PC-3 (cell line): ENCODE measurements around the gene CRB2. TPM values are rescaled to one million over a fixed set of nuclear protein-coding genes. Genes with fewer than 3 reads are reported as not detected.

ENCODE experiments used
- ATAC-seq: fragments of 200-7000 bp; cut with Tn5 transposase; 2 replicates; pipeline ENCODE4 v1.9.1; 2020; ENCODE audit warnings: mild to moderate bottlenecking, moderate library complexity
- BruUV-seq: library from RNA; stranded (reverse); fragments of 400-500 nt; replicated peaks from 2 replicates; lab custom pipeline; 2021; lab: Mats Ljungman, UMichigan
- CTCF ChIA-PET: fragments of 300-600 bp; sonication (Branson Sonifier 250); formaldehyde crosslinking; loops from one replicate; lab custom pipeline; 2022; ENCODE audit warnings: antibody characterized with exemption; lab: Charles Lee
- POLR2A ChIA-PET: fragments of 300-600 bp; sonication (Branson Sonifier 250); formaldehyde crosslinking; loops from one replicate; lab custom pipeline; 2022; ENCODE audit warnings: antibody characterized with exemption; ENCODE audit not compliant: unreplicated experiment; lab: Charles Lee
- DNase-seq: peaks from one replicate; pipeline ENCODE4 v3.0.0-alpha.2; 2015
- H2AFZ ChIP-seq: fragments of 300-600 bp; sonication (generic); 2 replicates; pipeline ENCODE4 v1.6.0; 2016; ENCODE audit warnings: antibody characterized with exemption, low read length
- H3F3A ChIP-seq: fragments of 300-600 bp; sonication (generic); one replicate; pipeline ENCODE4 v1.6.0; 2017; ENCODE audit warnings: antibody characterized with exemption, low read length, control low read depth, mild to moderate bottlenecking; ENCODE audit not compliant: unreplicated experiment
- H3K27ac ChIP-seq: fragments of 300-600 bp; sonication (generic); 2 replicates; pipeline ENCODE4 v1.5.1; 2016; ENCODE audit warnings: mild to moderate bottlenecking, low read length
- H3K27me3 ChIP-seq: fragments of 300-600 bp; sonication (generic); 2 replicates; pipeline ENCODE4 v1.6.1; 2016; ENCODE audit warnings: low read length, mixed read lengths
- H3K36me3 ChIP-seq: fragments of 300-600 bp; sonication (generic); 2 replicates; pipeline ENCODE4 v1.6.1; 2016; ENCODE audit warnings: low read depth, mixed run types, low read length, mixed read lengths
- H3K4me1 ChIP-seq: fragments of 300-600 bp; sonication (generic); 2 replicates; pipeline ENCODE4 v1.5.1; 2016; ENCODE audit warnings: low read length; ENCODE audit not compliant: insufficient read depth
- H3K4me2 ChIP-seq: fragments of 300-600 bp; sonication (generic); 2 replicates; pipeline ENCODE4 v1.6.0; 2016; ENCODE audit warnings: low read length
- H3K4me3 ChIP-seq: fragments of 300-600 bp; sonication (generic); 2 replicates; pipeline ENCODE4 v1.5.1; 2016; ENCODE audit warnings: mild to moderate bottlenecking, low read length, mixed read lengths
- H3K79me2 ChIP-seq: fragments of 300-600 bp; sonication (generic); 2 replicates; pipeline ENCODE4 v1.6.1; 2017; ENCODE audit warnings: low read length, mixed read lengths
- H3K9ac ChIP-seq: fragments of 300-600 bp; sonication (generic); 2 replicates; pipeline ENCODE4 v1.6.0; 2016; ENCODE audit warnings: mild to moderate bottlenecking, low read length
- H3K9me2 ChIP-seq: fragments of 300-600 bp; sonication (generic); replicated peaks from 2 replicates; pipeline ENCODE4 v1.6.1; 2016; ENCODE audit warnings: mixed run types, low read length, mixed read lengths
- H3K9me3 ChIP-seq: fragments of 300-600 bp; sonication (generic); 2 replicates; pipeline ENCODE4 v1.6.1; 2016; ENCODE audit warnings: low read length, mixed read lengths
- H4K20me1 ChIP-seq: fragments of 300-600 bp; sonication (generic); 2 replicates; pipeline ENCODE4 v1.6.1; 2016; ENCODE audit warnings: low read length, mixed read lengths
- EZH2 ChIP-seq: fragments of 300-600 bp; sonication (generic); IDR thresholded peaks from one replicate; pipeline ENCODE4 v1.6.1; 2017; ENCODE audit warnings: antibody characterized with exemption, mild to moderate bottlenecking, low read length; ENCODE audit not compliant: unreplicated experiment
- EZH2phosphoT487 ChIP-seq: fragments of 300-600 bp; sonication (generic); IDR thresholded peaks from 2 replicates; pipeline ENCODE4 v1.6.1; 2018; ENCODE audit warnings: mild to moderate bottlenecking, antibody characterized with exemption, low read length, borderline replicate concordance
- intact Hi-C: fragments of 100-400 bp; cut with micrococcal nuclease; formaldehyde crosslinking; loops from 2 replicates; pipeline ENCODE4 v1.9.0; 2023
- total RNA-seq: library from RNA; depleted of rRNA; stranded (reverse); fragments of >200 nt; gene quantifications from 2 replicates; pipeline ENCODE4 v1.2.3, GENCODE V29; 2014
- TF ChIP-seq, protein P1 (sequence below): fragments of 300-600 bp; sonication (generic); conservative IDR thresholded peaks from 2 replicates; pipeline ENCODE4 v1.5.1; 2017; ENCODE audit warnings: antibody characterized with exemption, low read depth, mild to moderate bottlenecking, low read length

CRB2 gene
- total RNA-seq, 1 experiment from 2014 or later = not detected

DNA sequence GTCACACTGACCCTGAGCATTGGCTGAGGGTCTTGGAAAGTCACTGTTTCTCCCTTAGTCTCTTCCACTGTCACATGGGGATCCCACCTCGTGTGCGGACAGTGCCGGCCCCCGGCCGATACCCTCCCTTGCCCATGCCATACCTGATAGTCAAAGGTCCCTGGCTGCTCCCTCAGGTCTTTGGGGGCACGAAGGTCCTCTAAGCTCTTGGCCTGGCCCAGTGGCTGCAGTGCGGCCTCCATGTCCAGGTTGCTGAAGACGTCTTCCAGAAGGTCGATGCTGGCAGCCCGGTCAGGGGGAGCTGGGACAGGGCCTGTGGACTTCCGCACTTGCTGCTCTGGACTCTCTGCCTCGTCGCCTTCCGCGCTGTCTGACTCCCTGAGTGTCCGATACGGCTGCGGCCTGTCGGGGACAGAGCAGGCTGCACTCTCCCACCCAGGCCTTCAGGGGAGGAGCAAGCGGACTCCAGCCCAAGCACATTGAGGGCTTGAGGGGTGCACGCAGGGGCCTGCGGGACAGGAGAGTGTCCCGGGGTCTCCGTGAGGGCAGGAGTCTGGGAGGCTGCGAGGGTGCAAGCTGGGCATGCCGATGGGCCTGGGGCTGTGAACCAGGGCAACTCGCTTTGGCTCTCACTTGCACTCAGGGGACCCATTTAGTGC, 27.6 kb downstream of the CRB2 start:
- ATAC-seq (no peak), DNase-seq (no peak)
- Histone ChIP-seq H2AFZ (no peak overlapping the region), H3K27me3 (no peaks in the 10 kb centered on the region), H3K4me1 (no peaks in the 10 kb centered on the region), H3K9me3 (no peaks in the 10 kb centered on the region), H3F3A (no peaks in the 10 kb centered on the region), H4K20me1 (no peaks in the 10 kb centered on the region), H3K9ac (no peak overlapping the region), H3K36me3 (no peaks in the 10 kb centered on the region), H3K27ac (no peak overlapping the region), H3K4me3 (no peak overlapping the region), H3K79me2 (no peaks in the 10 kb centered on the region), H3K4me2 (no peak overlapping the region), H3K9me2 (no peaks in the 10 kb centered on the region)
- ChIA-PET POLR2A (no interaction called here), CTCF (no interaction called here)
- BruUV-seq = no TSS peak
- TF ChIP-seq, protein P1, sequence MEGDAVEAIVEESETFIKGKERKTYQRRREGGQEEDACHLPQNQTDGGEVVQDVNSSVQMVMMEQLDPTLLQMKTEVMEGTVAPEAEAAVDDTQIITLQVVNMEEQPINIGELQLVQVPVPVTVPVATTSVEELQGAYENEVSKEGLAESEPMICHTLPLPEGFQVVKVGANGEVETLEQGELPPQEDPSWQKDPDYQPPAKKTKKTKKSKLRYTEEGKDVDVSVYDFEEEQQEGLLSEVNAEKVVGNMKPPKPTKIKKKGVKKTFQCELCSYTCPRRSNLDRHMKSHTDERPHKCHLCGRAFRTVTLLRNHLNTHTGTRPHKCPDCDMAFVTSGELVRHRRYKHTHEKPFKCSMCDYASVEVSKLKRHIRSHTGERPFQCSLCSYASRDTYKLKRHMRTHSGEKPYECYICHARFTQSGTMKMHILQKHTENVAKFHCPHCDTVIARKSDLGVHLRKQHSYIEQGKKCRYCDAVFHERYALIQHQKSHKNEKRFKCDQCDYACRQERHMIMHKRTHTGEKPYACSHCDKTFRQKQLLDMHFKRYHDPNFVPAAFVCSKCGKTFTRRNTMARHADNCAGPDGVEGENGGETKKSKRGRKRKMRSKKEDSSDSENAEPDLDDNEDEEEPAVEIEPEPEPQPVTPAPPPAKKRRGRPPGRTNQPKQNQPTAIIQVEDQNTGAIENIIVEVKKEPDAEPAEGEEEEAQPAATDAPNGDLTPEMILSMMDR = no peak
- TF ChIP-seq EZH2phosphoT487 (no peak), EZH2 (no peak)
- intact Hi-C loops = no loop called here

GRCh38 chr9:123387686-123388085, 31.7 kb downstream of the CRB2 start:
- no TSS peak for BruUV-seq
- H3K9me2 ChIP-seq = no peaks in the 10 kb centered on the region
- intact Hi-C loops = no loop called here
- no peak overlapping the region for H3K4me3 ChIP-seq
- H3K27ac ChIP-seq = no peak overlapping the region
- H3K9ac ChIP-seq = no peak overlapping the region
- DNase-seq (no peak), ATAC-seq (no peak)
- H3F3A ChIP-seq = no peaks in the 10 kb centered on the region
- ChIA-PET CTCF (no interaction called here), POLR2A (no interaction called here)
- H3K27me3 ChIP-seq = no peaks in the 10 kb centered on the region
- no peaks in the 10 kb centered on the region for H4K20me1 ChIP-seq
- H2AFZ ChIP-seq = no peak overlapping the region
- H3K36me3 ChIP-seq = no peaks in the 10 kb centered on the region
- TF ChIP-seq EZH2 (no peak), EZH2phosphoT487 (no peak)
- TF ChIP-seq, protein P1 = no peak
- H3K4me1 ChIP-seq = no peaks in the 10 kb centered on the region
- no peaks in the 10 kb centered on the region for H3K79me2 ChIP-seq
- no peak overlapping the region for H3K4me2 ChIP-seq
- H3K9me3 ChIP-seq = no peaks in the 10 kb centered on the region

GRCh38 chr9:123389070-123389469, 33.1 kb downstream of the CRB2 start:
- no peaks in the 10 kb centered on the region for H3K79me2 ChIP-seq
- DNase-seq (no peak), ATAC-seq (no peak)
- no peak for TF ChIP-seq EZH2phosphoT487
- no peak for TF ChIP-seq EZH2
- TF ChIP-seq, protein P1 = no peak
- H3F3A ChIP-seq = no peaks in the 10 kb centered on the region
- no peaks in the 10 kb centered on the region for H3K36me3 ChIP-seq
- no peaks in the 10 kb centered on the region for H3K9me2 ChIP-seq
- no peak overlapping the region for H3K27ac ChIP-seq
- H3K4me3 ChIP-seq = no peak overlapping the region
- no TSS peak for BruUV-seq
- H3K4me1 ChIP-seq = no peaks in the 10 kb centered on the region
- H3K9me3 ChIP-seq = no peaks in the 10 kb centered on the region
- ChIA-PET CTCF (interaction anchor here (0.6 kb wide), 1 partner anchor 53 kb away, joined by 4 read pairs; no protein-coding TSS in a partner anchor), POLR2A (no interaction called here)
- no peak overlapping the region for H3K4me2 ChIP-seq
- H4K20me1 ChIP-seq = no peaks in the 10 kb centered on the region
- no peaks in the 10 kb centered on the region for H3K27me3 ChIP-seq
- no peak overlapping the region for H2AFZ ChIP-seq
- intact Hi-C loops = no loop called here
- no peak overlapping the region for H3K9ac ChIP-seq
